GM12891 (cell line): ENCODE data around the gene ARHGEF28.

ENCODE experiments used
- PAX5 ChIP-seq: IDR thresholded peaks from 2 replicates; pipeline ENCODE4 v1.6.1; 2011; ENCODE audit warnings: low read length, moderate library complexity, mild to moderate bottlenecking; ENCODE audit not compliant: insufficient read depth, severe bottlenecking
- POLR2A ChIP-seq: IDR thresholded peaks from 2 replicates; pipeline ENCODE4 v1.6.1; 2011; ENCODE audit warnings: low read depth, low read length, control low read depth
- POLR2AphosphoS5 ChIP-seq: IDR thresholded peaks from 2 replicates; pipeline ENCODE4 v1.6.1; 2011; ENCODE audit warnings: low read depth, low read length, control low read depth
- POU2F2 ChIP-seq: IDR thresholded peaks from 2 replicates; pipeline ENCODE4 v1.6.1; 2011; ENCODE audit warnings: low read depth, mild to moderate bottlenecking, control low read depth, low read length, moderate library complexity
- TAF1 ChIP-seq: IDR thresholded peaks from 2 replicates; pipeline ENCODE4 v1.6.1; 2011; ENCODE audit warnings: low read depth, low read length, control low read depth

DNA sequence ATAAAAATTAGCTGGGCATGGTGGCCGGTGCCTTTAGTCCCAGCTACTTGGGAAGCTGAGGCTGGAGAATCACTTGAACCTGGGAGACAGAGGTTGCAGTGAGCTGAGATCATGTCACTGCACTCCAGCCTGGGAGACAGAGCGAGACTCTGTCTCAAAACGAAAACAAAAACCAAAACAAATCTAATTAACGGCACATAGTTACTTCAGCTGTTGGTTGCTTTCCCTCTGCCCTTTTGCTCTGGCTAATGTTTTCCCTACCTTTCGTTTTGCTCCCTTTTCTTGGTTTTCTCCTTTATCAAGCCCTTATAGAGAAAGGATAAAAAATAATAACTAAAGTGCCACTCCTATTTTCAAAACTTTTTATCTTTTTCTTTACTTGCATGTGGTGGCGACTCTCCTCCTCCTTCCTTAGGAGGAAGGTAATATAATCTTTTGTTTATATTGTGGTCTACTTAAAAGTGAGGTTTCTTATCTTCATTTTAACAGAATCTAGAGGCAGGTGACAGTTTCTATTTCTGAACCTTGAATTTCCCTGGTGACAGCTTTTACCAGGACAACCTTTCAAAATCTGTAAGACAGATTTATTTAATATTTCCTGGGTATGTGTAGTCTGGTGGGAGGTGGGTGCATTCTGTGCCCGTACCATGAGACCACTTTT, 125.4 kb downstream of the ARHGEF28 start:
- TF ChIP-seq POLR2AphosphoS5 (no peak), POLR2A (no peak), TAF1 (no peak), PAX5 (no peak), POU2F2 (no peak)
